ENCODE data around the gene ACTN2.

DNA sequence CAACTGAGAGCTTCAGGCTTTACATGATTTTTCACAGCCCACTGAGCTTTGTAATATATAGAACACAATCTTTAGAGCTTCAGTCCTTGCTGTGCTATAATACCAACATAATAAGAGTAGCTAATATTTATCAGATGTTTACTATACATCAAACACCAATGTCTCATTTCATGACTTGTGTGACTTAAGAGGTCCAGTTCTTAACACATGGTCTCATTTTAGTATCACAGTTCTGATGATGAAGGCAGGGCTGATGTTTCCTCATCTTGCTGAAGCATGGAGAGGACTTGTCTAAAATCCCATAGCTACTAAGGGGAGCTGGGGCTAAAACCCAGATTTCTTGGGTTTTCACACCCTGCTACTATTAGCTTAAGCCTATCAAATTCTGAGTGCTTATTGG, 114.3 kb downstream of the ACTN2 start:
- TF ChIP-seq KLF1 (tag by site-specific recombination; IDR thresholded peaks at IDR 0.05) (no peak), SP2 (tag by site-specific recombination; IDR thresholded peaks at IDR 0.05) (no peak), ZBTB1 (tag by site-specific recombination; IDR thresholded peaks at IDR 0.05) (no peak), ZNF664 (tag by site-specific recombination; IDR thresholded peaks at IDR 0.05) (no peak), ZNF184 (tag by site-specific recombination; IDR thresholded peaks at IDR 0.05) (no peak)
- TF ChIP-seq, protein P1, sequence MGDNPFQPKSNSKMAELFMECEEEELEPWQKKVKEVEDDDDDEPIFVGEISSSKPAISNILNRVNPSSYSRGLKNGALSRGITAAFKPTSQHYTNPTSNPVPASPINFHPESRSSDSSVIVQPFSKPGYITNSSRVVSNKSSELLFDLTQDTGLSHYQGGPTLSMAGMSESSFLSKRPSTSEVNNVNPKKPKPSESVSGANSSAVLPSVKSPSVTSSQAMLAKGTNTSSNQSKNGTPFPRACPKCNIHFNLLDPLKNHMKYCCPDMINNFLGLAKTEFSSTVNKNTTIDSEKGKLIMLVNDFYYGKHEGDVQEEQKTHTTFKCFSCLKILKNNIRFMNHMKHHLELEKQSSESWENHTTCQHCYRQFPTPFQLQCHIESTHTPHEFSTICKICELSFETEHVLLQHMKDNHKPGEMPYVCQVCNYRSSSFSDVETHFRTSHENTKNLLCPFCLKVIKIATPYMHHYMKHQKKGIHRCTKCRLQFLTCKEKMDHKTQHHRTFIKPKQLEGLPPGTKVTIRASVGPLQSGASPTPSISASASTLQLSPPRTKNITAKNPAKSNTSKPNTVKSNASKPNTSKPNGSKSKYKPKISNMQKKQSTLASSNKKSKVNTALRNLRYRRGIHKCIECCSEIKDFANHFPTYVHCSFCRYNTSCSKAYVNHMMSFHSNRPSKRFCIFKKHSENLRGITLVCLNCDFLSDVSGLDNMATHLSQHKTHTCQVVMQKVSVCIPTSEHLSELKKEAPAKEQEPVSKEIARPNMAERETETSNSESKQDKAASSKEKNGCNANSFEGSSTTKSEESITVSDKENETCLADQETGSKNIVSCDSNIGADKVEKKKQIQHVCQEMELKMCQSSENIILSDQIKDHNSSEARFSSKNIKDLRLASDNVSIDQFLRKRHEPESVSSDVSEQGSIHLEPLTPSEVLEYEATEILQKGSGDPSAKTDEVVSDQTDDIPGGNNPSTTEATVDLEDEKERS (tag by site-specific recombination; IDR thresholded peaks at IDR 0.05): no peak
- TF ChIP-seq, protein P2, sequence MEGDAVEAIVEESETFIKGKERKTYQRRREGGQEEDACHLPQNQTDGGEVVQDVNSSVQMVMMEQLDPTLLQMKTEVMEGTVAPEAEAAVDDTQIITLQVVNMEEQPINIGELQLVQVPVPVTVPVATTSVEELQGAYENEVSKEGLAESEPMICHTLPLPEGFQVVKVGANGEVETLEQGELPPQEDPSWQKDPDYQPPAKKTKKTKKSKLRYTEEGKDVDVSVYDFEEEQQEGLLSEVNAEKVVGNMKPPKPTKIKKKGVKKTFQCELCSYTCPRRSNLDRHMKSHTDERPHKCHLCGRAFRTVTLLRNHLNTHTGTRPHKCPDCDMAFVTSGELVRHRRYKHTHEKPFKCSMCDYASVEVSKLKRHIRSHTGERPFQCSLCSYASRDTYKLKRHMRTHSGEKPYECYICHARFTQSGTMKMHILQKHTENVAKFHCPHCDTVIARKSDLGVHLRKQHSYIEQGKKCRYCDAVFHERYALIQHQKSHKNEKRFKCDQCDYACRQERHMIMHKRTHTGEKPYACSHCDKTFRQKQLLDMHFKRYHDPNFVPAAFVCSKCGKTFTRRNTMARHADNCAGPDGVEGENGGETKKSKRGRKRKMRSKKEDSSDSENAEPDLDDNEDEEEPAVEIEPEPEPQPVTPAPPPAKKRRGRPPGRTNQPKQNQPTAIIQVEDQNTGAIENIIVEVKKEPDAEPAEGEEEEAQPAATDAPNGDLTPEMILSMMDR (tag by site-specific recombination; IDR thresholded peaks at IDR 0.05): no peak
- TF ChIP-seq, protein P3, sequence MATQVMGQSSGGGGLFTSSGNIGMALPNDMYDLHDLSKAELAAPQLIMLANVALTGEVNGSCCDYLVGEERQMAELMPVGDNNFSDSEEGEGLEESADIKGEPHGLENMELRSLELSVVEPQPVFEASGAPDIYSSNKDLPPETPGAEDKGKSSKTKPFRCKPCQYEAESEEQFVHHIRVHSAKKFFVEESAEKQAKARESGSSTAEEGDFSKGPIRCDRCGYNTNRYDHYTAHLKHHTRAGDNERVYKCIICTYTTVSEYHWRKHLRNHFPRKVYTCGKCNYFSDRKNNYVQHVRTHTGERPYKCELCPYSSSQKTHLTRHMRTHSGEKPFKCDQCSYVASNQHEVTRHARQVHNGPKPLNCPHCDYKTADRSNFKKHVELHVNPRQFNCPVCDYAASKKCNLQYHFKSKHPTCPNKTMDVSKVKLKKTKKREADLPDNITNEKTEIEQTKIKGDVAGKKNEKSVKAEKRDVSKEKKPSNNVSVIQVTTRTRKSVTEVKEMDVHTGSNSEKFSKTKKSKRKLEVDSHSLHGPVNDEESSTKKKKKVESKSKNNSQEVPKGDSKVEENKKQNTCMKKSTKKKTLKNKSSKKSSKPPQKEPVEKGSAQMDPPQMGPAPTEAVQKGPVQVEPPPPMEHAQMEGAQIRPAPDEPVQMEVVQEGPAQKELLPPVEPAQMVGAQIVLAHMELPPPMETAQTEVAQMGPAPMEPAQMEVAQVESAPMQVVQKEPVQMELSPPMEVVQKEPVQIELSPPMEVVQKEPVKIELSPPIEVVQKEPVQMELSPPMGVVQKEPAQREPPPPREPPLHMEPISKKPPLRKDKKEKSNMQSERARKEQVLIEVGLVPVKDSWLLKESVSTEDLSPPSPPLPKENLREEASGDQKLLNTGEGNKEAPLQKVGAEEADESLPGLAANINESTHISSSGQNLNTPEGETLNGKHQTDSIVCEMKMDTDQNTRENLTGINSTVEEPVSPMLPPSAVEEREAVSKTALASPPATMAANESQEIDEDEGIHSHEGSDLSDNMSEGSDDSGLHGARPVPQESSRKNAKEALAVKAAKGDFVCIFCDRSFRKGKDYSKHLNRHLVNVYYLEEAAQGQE (tag by site-specific recombination; IDR thresholded peaks at IDR 0.05): no peak
- TF ChIP-seq, protein P4, sequence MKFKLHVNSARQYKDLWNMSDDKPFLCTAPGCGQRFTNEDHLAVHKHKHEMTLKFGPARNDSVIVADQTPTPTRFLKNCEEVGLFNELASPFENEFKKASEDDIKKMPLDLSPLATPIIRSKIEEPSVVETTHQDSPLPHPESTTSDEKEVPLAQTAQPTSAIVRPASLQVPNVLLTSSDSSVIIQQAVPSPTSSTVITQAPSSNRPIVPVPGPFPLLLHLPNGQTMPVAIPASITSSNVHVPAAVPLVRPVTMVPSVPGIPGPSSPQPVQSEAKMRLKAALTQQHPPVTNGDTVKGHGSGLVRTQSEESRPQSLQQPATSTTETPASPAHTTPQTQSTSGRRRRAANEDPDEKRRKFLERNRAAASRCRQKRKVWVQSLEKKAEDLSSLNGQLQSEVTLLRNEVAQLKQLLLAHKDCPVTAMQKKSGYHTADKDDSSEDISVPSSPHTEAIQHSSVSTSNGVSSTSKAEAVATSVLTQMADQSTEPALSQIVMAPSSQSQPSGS (tag by site-specific recombination; IDR thresholded peaks at IDR 0.05; ENCODE audit: low read depth): no peak
- TF ChIP-seq, protein P5, sequence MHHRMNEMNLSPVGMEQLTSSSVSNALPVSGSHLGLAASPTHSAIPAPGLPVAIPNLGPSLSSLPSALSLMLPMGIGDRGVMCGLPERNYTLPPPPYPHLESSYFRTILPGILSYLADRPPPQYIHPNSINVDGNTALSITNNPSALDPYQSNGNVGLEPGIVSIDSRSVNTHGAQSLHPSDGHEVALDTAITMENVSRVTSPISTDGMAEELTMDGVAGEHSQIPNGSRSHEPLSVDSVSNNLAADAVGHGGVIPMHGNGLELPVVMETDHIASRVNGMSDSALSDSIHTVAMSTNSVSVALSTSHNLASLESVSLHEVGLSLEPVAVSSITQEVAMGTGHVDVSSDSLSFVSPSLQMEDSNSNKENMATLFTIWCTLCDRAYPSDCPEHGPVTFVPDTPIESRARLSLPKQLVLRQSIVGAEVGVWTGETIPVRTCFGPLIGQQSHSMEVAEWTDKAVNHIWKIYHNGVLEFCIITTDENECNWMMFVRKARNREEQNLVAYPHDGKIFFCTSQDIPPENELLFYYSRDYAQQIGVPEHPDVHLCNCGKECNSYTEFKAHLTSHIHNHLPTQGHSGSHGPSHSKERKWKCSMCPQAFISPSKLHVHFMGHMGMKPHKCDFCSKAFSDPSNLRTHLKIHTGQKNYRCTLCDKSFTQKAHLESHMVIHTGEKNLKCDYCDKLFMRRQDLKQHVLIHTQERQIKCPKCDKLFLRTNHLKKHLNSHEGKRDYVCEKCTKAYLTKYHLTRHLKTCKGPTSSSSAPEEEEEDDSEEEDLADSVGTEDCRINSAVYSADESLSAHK (tag by site-specific recombination; IDR thresholded peaks at IDR 0.05): no peak
